RWPE2 (cell line): ENCODE measurements around the gene C10orf95.

Experiments
- ATAC-seq: fragments of 200-7000 bp; cut with Tn5 transposase; 3 replicates; pipeline ENCODE4 v1.9.1; 2021; ENCODE audit warnings: low read depth
- DNase-seq: peaks from one replicate; pipeline ENCODE4 v3.0.0-alpha.2; 2020; ENCODE audit warnings: low spot score
- H3K27ac ChIP-seq: fragments of 450-650 bp; 2 replicates; pipeline ENCODE4 v1.5.1; 2017; ENCODE audit warnings: mild to moderate bottlenecking; ENCODE audit not compliant: poor library complexity, severe bottlenecking
- H3K27me3 ChIP-seq: fragments of 250-450 bp; sonication (Bioruptor Pico); 2 replicates; pipeline ENCODE4 v1.5.1; 2021; ENCODE audit warnings: mild to moderate bottlenecking, moderate library complexity; ENCODE audit not compliant: insufficient read depth, poor library complexity, severe bottlenecking
- H3K36me3 ChIP-seq: fragments of 250-450 bp; sonication (Bioruptor Pico); 2 replicates; pipeline ENCODE4 v1.5.1; 2020; ENCODE audit warnings: low read depth, mild to moderate bottlenecking, moderate library complexity
- H3K4me1 ChIP-seq: fragments of 250-450 bp; sonication (Bioruptor Pico); 2 replicates; pipeline ENCODE4 v1.5.1; 2021; ENCODE audit warnings: mild to moderate bottlenecking, moderate library complexity; ENCODE audit not compliant: insufficient read depth, poor library complexity, severe bottlenecking
- H3K4me3 ChIP-seq: fragments of 250-450 bp; sonication (Bioruptor Pico); 2 replicates; pipeline ENCODE4 v1.5.1; 2021; ENCODE audit warnings: mild to moderate bottlenecking, moderate library complexity; ENCODE audit not compliant: severe bottlenecking
- H3K9me3 ChIP-seq: fragments of 250-450 bp; sonication (Bioruptor Pico); 2 replicates; pipeline ENCODE4 v1.5.1; 2021; ENCODE audit warnings: mild to moderate bottlenecking, moderate library complexity; ENCODE audit not compliant: severe bottlenecking
- TF ChIP-seq, protein P1 (sequence below): fragments of 450-650 bp; IDR thresholded peaks from one replicate; pipeline ENCODE4 v1.5.1; 2017; ENCODE audit warnings: mild to moderate bottlenecking, moderate library complexity; ENCODE audit not compliant: poor library complexity, severe bottlenecking

Gene C10orf95

DNA sequence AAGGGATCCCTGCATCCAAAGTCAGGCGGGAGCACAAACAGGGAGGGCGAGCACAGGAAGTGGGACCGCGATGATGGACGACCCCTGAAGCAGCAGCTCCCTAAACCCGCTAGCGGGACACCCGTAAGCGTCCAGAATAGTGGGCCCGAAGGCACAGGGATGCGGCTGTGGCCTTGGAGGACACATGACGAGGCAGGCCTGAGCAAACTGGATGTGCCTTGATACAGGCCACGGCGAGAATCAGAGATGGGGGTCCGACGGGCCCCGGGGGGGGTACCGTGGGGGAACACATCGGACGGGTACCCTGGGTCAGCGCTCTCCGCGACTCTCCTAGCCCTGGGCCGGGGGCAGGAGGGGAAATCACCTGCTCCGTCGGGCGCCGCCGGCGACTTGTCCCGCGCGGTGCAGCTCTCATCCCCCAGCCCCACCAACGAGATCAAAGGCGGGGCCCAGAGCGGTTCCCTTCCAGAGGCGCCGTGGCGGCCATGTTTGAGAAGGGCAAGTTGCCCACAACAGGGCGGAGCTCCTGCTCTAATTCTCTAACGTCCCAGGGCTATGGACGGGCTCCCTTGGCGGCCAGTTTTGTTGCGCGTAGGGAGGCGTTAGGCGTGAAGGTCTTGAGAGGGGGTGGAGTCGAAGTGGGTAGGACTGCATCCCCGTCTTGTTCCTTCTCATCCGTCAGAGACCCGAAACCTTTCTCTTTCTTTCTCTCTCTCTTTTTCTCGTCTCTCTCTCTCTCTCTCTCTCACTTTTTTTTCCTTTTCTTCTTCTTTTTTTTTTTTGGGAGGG is 19.0 kb downstream of the C10orf95 start, which contains the start of gene CUEDC2:
Gene CUEDC2, minus strand, starts transcription at position 413 of the 789 bp plus-strand sequence. CDS start 7,386 bp downstream, outside the sequence.
- peak; percentile 92 for DNase-seq
- Histone ChIP-seq H3K4me1 (peaks cover 10% of the 10 kb centered on the region), H3K4me3 (peak within 1 kb of the TSS; percentile 65), H3K27me3 (no peaks in the 10 kb centered on the region), H3K27ac (peak within 1 kb of the TSS; percentile 56), H3K36me3 (peaks cover 11% of the 10 kb centered on the region), H3K9me3 (no peaks in the 10 kb centered on the region)
- TF ChIP-seq, protein P1, sequence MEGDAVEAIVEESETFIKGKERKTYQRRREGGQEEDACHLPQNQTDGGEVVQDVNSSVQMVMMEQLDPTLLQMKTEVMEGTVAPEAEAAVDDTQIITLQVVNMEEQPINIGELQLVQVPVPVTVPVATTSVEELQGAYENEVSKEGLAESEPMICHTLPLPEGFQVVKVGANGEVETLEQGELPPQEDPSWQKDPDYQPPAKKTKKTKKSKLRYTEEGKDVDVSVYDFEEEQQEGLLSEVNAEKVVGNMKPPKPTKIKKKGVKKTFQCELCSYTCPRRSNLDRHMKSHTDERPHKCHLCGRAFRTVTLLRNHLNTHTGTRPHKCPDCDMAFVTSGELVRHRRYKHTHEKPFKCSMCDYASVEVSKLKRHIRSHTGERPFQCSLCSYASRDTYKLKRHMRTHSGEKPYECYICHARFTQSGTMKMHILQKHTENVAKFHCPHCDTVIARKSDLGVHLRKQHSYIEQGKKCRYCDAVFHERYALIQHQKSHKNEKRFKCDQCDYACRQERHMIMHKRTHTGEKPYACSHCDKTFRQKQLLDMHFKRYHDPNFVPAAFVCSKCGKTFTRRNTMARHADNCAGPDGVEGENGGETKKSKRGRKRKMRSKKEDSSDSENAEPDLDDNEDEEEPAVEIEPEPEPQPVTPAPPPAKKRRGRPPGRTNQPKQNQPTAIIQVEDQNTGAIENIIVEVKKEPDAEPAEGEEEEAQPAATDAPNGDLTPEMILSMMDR, result no peak
- ATAC-seq, result peak; percentile 95

- Histone ChIP-seq H3K27me3 (no peaks in the 10 kb centered on the region), H3K27ac (peak overlapping the region; percentile 56), H3K4me1 (peaks cover 10% of the 10 kb centered on the region), H3K4me3 (peak overlapping the region; percentile 65), H3K9me3 (no peaks in the 10 kb centered on the region), H3K36me3 (peaks cover 11% of the 10 kb centered on the region)
- TF ChIP-seq, protein P1, result no peak
- DNase-seq (no peak), ATAC-seq (peak; percentile 7; the same call in 1 of the 3 replicates)
Measured at GRCh38 chr10:102431452-102432124, 19.8 kb downstream of the C10orf95 start.

GRCh38 chr10:102429468-102429867 is 21.9 kb downstream of the C10orf95 start:
- Histone ChIP-seq H3K4me3 (no peak overlapping the region), H3K9me3 (no peaks in the 10 kb centered on the region), H3K36me3 (peaks cover 11% of the 10 kb centered on the region), H3K27me3 (no peaks in the 10 kb centered on the region), H3K4me1 (peaks cover 5% of the 10 kb centered on the region), H3K27ac (no peak overlapping the region)
- ATAC-seq, result no peak
- DNase-seq, result no peak
- TF ChIP-seq, protein P1, result no peak

DNA sequence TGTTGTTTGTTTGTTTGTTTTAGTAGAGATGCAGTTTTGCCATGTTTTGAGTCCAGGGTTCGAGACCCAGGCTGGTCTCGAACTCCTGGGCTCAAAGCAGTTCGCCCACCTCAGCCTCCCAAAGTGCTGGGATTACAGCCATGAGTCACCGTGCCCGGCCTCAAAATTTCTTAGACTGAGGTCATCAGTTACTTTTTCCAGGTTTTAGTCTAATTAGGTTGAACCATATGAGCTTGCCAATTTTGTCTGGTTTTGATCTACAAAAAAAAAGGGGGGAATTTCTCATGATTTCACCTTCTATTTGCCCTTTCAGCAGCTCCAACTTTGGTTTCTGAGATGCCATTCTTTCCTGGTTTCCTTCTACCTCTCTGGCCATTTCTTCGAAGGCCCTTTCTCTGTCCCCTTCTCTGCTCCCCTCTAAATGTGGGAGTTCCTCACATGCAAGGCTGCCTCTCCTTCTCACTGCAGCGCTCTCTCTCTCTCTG is 24.5 kb downstream of the C10orf95 start:
- H3K4me3 ChIP-seq, result no peak overlapping the region
- no peak for ATAC-seq
- H3K27ac ChIP-seq, result no peak overlapping the region
- DNase-seq, result no peak
- H3K27me3 ChIP-seq, result no peaks in the 10 kb centered on the region
- TF ChIP-seq, protein P1, result no peak
- H3K4me1 ChIP-seq, result peaks cover 5% of the 10 kb centered on the region
- no peaks in the 10 kb centered on the region for H3K9me3 ChIP-seq
- H3K36me3 ChIP-seq, result peaks cover 18% of the 10 kb centered on the region
